Naive thymus-derived CD4-positive, alpha-beta T cell (primary cell): Measurements from ENCODE around the gene PLPP3. TPM values are rescaled to one million over a fixed set of nuclear protein-coding genes. Genes with fewer than 3 reads are reported as not detected.

Source experiments
- ATAC-seq: fragments of 150-1000 bp; cut with Tn5 transposase; 2 replicates; pipeline ENCODE4 v1.10.0; 2021; ENCODE audit warnings: mild to moderate bottlenecking, moderate library complexity
- CTCF ChIA-PET: fragments of 350-600 bp; sonication (Branson Sonifier 250); formaldehyde crosslinking; loops from one replicate; lab custom pipeline; 2021; ENCODE audit warnings: antibody characterized with exemption; lab: Charles Lee
- POLR2A ChIA-PET: fragments of 350-600 bp; sonication (Branson Sonifier 250); formaldehyde crosslinking; loops from one replicate; lab custom pipeline; 2021; ENCODE audit warnings: antibody characterized with exemption, inconsistent platforms; lab: Charles Lee
- DNase-seq, 9 donors: peaks; one replicate each; pipeline versions ENCODE4 v3.0.0 to v3.0.0-alpha.2; 2020 to 2022; ENCODE audit warnings: mixed read lengths in 1 of 9
- H3K27ac ChIP-seq: one replicate; pipeline ENCODE4 v1.7.0; 2013; ENCODE audit warnings: mild to moderate bottlenecking, low read depth, low read length, moderate library complexity
- H3K27me3 ChIP-seq, 2 donors: one replicate each; pipeline ENCODE4 v1.7.0; 2013; ENCODE audit warnings: low read length in 2 of 2, mild to moderate bottlenecking in 2 of 2, moderate library complexity in 2 of 2; ENCODE audit not compliant: control insufficient read depth in 2 of 2, insufficient read depth in 2 of 2
- H3K36me3 ChIP-seq, 3 experiments: 1 replicate in 2 of 3; 2 replicates in 1 of 3; pipeline ENCODE4 v1.7.0; 2013; ENCODE audit warnings: low read length in 3 of 3, mild to moderate bottlenecking in 3 of 3, moderate library complexity in 1 of 3; ENCODE audit not compliant: insufficient read depth in 3 of 3, control insufficient read depth in 2 of 3
- H3K4me1 ChIP-seq, 2 donors: one replicate each; pipeline ENCODE4 v1.7.0; 2013; ENCODE audit warnings: low read length in 2 of 2, mild to moderate bottlenecking in 2 of 2, moderate library complexity in 1 of 2; ENCODE audit not compliant: control insufficient read depth in 2 of 2, insufficient read depth in 2 of 2
- H3K4me3 ChIP-seq: 2 replicates; pipeline ENCODE4 v1.7.0; 2013; ENCODE audit warnings: mild to moderate bottlenecking, low read length
- H3K9me3 ChIP-seq, 3 experiments: 1 replicate in 2 of 3; 2 replicates in 1 of 3; pipeline ENCODE4 v1.7.0; 2013; ENCODE audit warnings: low read length in 3 of 3; ENCODE audit not compliant: control insufficient read depth in 2 of 3
- H3K27ac Mint-ChIP-seq, 9 donors: one replicate each; pipeline ENCODE4 v1.8.0; 2020 to 2022; ENCODE audit warnings: mixed read lengths in 9 of 9, mild to moderate bottlenecking in 8 of 9, moderate library complexity in 5 of 9, inconsistent platforms in 2 of 9
- H3K27me3 Mint-ChIP-seq, 5 donors: one replicate each; pipeline ENCODE4 v1.8.0; 2021 to 2022; ENCODE audit warnings: mixed read lengths in 5 of 5, mild to moderate bottlenecking in 1 of 5
- H3K36me3 Mint-ChIP-seq, 5 donors: one replicate each; pipeline ENCODE4 v1.8.0; 2020 to 2022; ENCODE audit warnings: mixed read lengths in 5 of 5, mild to moderate bottlenecking in 3 of 5, inconsistent platforms in 1 of 5
- H3K4me1 Mint-ChIP-seq, 7 donors: one replicate each; pipeline ENCODE4 v1.8.0; 2020 to 2022; ENCODE audit warnings: mixed read lengths in 7 of 7, mild to moderate bottlenecking in 3 of 7, inconsistent platforms in 1 of 7
- H3K4me3 Mint-ChIP-seq, 10 donors: one replicate each; pipeline ENCODE4 v1.8.0; 2020 to 2022; ENCODE audit warnings: mild to moderate bottlenecking in 10 of 10, mixed read lengths in 10 of 10, moderate library complexity in 6 of 10, inconsistent platforms in 2 of 10
- H3K9me3 Mint-ChIP-seq, 11 donors: one replicate each; pipeline ENCODE4 v1.8.0; 2020 to 2022; ENCODE audit warnings: mixed read lengths in 11 of 11, mild to moderate bottlenecking in 4 of 11, inconsistent platforms in 1 of 11, moderate library complexity in 1 of 11
- intact Hi-C, 2 donors: fragments of 100-400 bp; cut with micrococcal nuclease; formaldehyde crosslinking; loops; one replicate each; pipeline ENCODE4 v1.15.1; 2023
- polyA plus RNA-seq, 2 donors: library from polyadenylated mRNA; unstranded; fragments of 300-500 nt; fragmentation: Illumina TruSeq; gene quantifications; one replicate each; pipeline ENCODE4 v1.2.3, GENCODE V29; 2021
- total RNA-seq, 6 experiments: library from RNA in 5 of 6; stranded (reverse) in 5 of 6; gene quantifications; 1 replicate in 5 of 6; 2 replicates in 1 of 6; pipeline ENCODE4 v1.2.3 and lab custom pipeline; 2021 to 2026

Gene PLPP3
- total and polyA plus RNA-seq, 7 experiments from 2014 or later: 0.16 to 0.30 TPM; not detected in 5

- Mint-ChIP-seq H3K36me3 (peaks cover 0 to 11% (median 0%) of the 10 kb centered on the region in 5 donors), H3K4me3 (no peak overlapping the region), H3K27me3 (peaks cover 15 to 35% (median 32%) of the 10 kb centered on the region in 5 donors), H3K9me3 (peaks cover 0 to 12% (median 1%) of the 10 kb centered on the region in 11 donors), H3K4me1 (peaks cover 0 to 5% (median 0%) of the 10 kb centered on the region in 7 donors), H3K27ac (no peak overlapping the region)
- ChIA-PET CTCF (no interaction called here), POLR2A (no interaction called here)
- no peaks in the 10 kb centered on the region for H3K4me1 ChIP-seq
- H3K36me3 ChIP-seq: no peaks in the 10 kb centered on the region
- H3K27ac ChIP-seq: no peak overlapping the region
- H3K27me3 ChIP-seq: no peaks in the 10 kb centered on the region
- no peak for ATAC-seq
- H3K9me3 ChIP-seq: no peaks in the 10 kb centered on the region
- H3K4me3 ChIP-seq: no peak overlapping the region
- no peak for DNase-seq
- intact Hi-C loops: no loop called here
Measured at GRCh38 chr1:56482486-56482885, 96.9 kb downstream of the PLPP3 start.

- peaks cover 0 to 16% (median 0%) of the 10 kb centered on the region in 5 donors for H3K36me3 Mint-ChIP-seq
- H3K27me3 Mint-ChIP-seq: peaks cover 25 to 48% (median 41%) of the 10 kb centered on the region in 5 donors
- intact Hi-C loops: no loop called here
- Histone ChIP-seq H3K9me3 (no peaks in the 10 kb centered on the region), H3K36me3 (no peaks in the 10 kb centered on the region), H3K27ac (no peak overlapping the region), H3K4me3 (no peak overlapping the region), H3K27me3 (no peaks in the 10 kb centered on the region), H3K4me1 (no peaks in the 10 kb centered on the region)
- H3K9me3 Mint-ChIP-seq: peaks cover 0 to 16% (median 1%) of the 10 kb centered on the region in 11 donors
- ChIA-PET POLR2A (no interaction called here), CTCF (no interaction called here)
- no peak overlapping the region for H3K27ac Mint-ChIP-seq
- no peak for DNase-seq
- no peak for ATAC-seq
- no peak overlapping the region for H3K4me3 Mint-ChIP-seq
- H3K4me1 Mint-ChIP-seq: peaks cover 0 to 5% (median 0%) of the 10 kb centered on the region in 7 donors
Measured at GRCh38 chr1:56481140-56481694, 98.1 kb downstream of the PLPP3 start.

- Mint-ChIP-seq H3K36me3 (peaks cover 0 to 16% (median 0%) of the 10 kb centered on the region in 5 donors), H3K4me3 (peak overlapping the region in 1 of 10 donors; percentile 1), H3K27me3 (peaks cover 30 to 55% (median 49%) of the 10 kb centered on the region in 5 donors), H3K9me3 (peaks cover 0 to 20% (median 2%) of the 10 kb centered on the region in 11 donors), H3K27ac (peak overlapping the region in 1 of 9 donors; percentile 1), H3K4me1 (peaks cover 0 to 5% (median 0%) of the 10 kb centered on the region in 7 donors)
- POLR2A ChIA-PET: no interaction called here
- CTCF ChIA-PET: no interaction called here
- H3K9me3 ChIP-seq: no peaks in the 10 kb centered on the region
- intact Hi-C loops: no loop called here
- H3K27ac ChIP-seq: no peak overlapping the region
- H3K36me3 ChIP-seq: no peaks in the 10 kb centered on the region
- no peak for DNase-seq
- no peak for ATAC-seq
- H3K4me1 ChIP-seq: no peaks in the 10 kb centered on the region
- no peaks in the 10 kb centered on the region for H3K27me3 ChIP-seq
- no peak overlapping the region for H3K4me3 ChIP-seq
Measured at GRCh38 chr1:56478734-56479133, 100.6 kb downstream of the PLPP3 start.

DNA sequence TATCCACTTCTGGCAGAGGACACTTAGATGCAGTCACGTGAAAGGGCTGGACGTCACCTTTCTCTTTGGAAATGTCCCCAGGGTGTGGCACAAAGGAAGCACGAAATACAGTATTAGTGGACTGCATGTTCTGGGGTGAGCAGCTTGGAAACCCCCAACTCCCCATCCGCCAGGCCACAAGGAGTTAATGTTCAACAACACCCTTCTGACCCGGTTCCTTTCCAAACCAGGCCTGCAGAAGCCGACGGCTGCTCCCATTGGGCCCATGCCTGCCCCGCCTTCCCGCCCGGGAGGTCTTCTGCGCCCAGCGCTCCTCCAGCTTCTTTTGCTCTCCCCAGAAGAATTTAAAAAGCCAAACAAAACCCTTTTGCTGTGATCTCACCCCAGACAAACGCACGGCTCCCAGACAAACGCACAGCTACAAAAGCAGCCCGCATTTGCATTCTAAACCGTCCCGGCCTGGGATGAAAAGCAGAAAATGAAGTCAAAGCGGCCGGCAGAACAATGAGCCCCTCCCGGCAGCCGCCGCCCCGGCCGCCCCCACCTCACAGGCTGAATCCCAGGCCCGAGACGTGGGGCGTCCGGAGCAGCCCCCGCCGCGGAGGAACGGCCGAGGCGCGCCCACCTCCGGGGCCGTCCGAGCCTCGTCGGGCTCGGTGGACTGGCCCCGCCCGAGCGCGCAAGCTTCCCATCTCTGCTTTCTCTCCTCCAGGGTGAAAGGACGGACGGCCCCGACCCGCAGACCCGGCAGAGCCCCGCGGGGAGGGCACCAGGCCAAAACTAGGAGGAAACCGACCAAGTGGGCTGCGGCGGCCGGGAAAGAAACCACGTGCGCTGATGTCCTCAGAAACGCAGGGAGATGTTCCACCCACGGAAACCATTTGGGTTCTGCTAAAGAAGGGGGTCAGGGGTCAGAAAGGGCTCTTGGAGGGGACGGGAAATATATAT, 101.9 kb downstream of the PLPP3 start:
- Histone ChIP-seq H3K4me1 (no peaks in the 10 kb centered on the region), H3K4me3 (no peak overlapping the region), H3K9me3 (no peaks in the 10 kb centered on the region), H3K27me3 (no peaks in the 10 kb centered on the region), H3K36me3 (no peaks in the 10 kb centered on the region), H3K27ac (no peak overlapping the region)
- ChIA-PET POLR2A (no interaction called here), CTCF (no interaction called here)
- H3K4me1 Mint-ChIP-seq: peaks cover 0 to 5% (median 0%) of the 10 kb centered on the region in 7 donors
- H3K27me3 Mint-ChIP-seq: peaks cover 33 to 65% (median 51%) of the 10 kb centered on the region in 5 donors
- DNase-seq (no peak), ATAC-seq (no peak)
- peak overlapping the region in 1 of 10 donors; percentile 30 for H3K4me3 Mint-ChIP-seq
- intact Hi-C loops: no loop called here
- H3K36me3 Mint-ChIP-seq: peaks cover 0 to 11% (median 0%) of the 10 kb centered on the region in 5 donors
- H3K27ac Mint-ChIP-seq: no peak overlapping the region
- peaks cover 0 to 20% (median 3%) of the 10 kb centered on the region in 11 donors for H3K9me3 Mint-ChIP-seq

GRCh38 chr1:56473582-56474270, 105.6 kb downstream of the PLPP3 start:
- DNase-seq (no peak), ATAC-seq (no peak)
- H3K36me3 ChIP-seq: no peaks in the 10 kb centered on the region
- Mint-ChIP-seq H3K27ac (no peak overlapping the region), H3K9me3 (peaks cover 0 to 16% (median 3%) of the 10 kb centered on the region in 11 donors), H3K4me3 (no peak overlapping the region), H3K27me3 (peaks cover 27 to 50% (median 41%) of the 10 kb centered on the region in 5 donors), H3K36me3 (peaks cover 0 to 7% (median 0%) of the 10 kb centered on the region in 5 donors), H3K4me1 (peaks cover 0 to 4% (median 0%) of the 10 kb centered on the region in 7 donors)
- no peak overlapping the region for H3K4me3 ChIP-seq
- CTCF ChIA-PET: no interaction called here
- no peaks in the 10 kb centered on the region for H3K27me3 ChIP-seq
- H3K4me1 ChIP-seq: no peaks in the 10 kb centered on the region
- H3K27ac ChIP-seq: no peak overlapping the region
- intact Hi-C loops: no loop called here
- POLR2A ChIA-PET: no interaction called here
- H3K9me3 ChIP-seq: no peaks in the 10 kb centered on the region

DNA sequence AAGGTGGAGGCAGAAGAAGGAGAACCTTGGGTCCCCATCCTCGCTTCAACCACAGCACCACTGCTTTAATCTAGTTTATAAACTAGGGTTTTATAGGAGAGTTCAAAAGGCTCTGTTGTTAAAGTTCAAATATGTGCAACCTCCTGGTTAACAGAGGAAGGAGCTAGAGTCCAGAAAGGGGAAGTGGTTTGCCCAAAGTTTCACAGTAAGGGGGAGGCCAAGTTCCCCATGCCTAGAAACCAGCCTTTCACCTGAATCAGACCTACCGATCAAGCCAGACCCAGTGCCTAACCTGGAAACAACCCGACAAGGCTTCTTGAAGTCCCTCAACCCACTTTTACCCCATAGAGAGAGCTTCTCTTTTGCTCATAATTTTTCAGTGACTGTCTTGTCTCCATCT, 106.5 kb downstream of the PLPP3 start:
- POLR2A ChIA-PET: no interaction called here
- Histone ChIP-seq H3K4me3 (no peak overlapping the region), H3K27me3 (no peaks in the 10 kb centered on the region), H3K9me3 (no peaks in the 10 kb centered on the region), H3K4me1 (no peaks in the 10 kb centered on the region), H3K27ac (no peak overlapping the region), H3K36me3 (no peaks in the 10 kb centered on the region)
- ATAC-seq: peak; percentile 70
- peaks cover 0 to 12% (median 3%) of the 10 kb centered on the region in 11 donors for H3K9me3 Mint-ChIP-seq
- peaks cover 0 to 6% (median 0%) of the 10 kb centered on the region in 5 donors for H3K36me3 Mint-ChIP-seq
- no peak overlapping the region for H3K27ac Mint-ChIP-seq
- H3K4me3 Mint-ChIP-seq: no peak overlapping the region
- peaks cover 21 to 47% (median 37%) of the 10 kb centered on the region in 5 donors for H3K27me3 Mint-ChIP-seq
- CTCF ChIA-PET: no interaction called here
- no peak for DNase-seq
- intact Hi-C loops: no loop called here
- H3K4me1 Mint-ChIP-seq: peaks cover 0 to 3% (median 0%) of the 10 kb centered on the region in 7 donors
